Epithelial cell of proximal tubule (primary cell): Measurements from ENCODE around the gene FBXW4. TPM values are rescaled to one million over a fixed set of nuclear protein-coding genes. Genes with fewer than 3 reads are reported as not detected.

Experiments used
- DNase-seq: peaks from one replicate; pipeline ENCODE4 v3.0.0-alpha.2; 2011; ENCODE audit warnings: low read depth
- H3K4me3 ChIP-seq: 2 replicates; pipeline ENCODE4 v1.5.1; 2011; ENCODE audit warnings: low read depth, mild to moderate bottlenecking, low read length
- total RNA-seq: library from RNA; depleted of rRNA; stranded (reverse); fragments of >200 nt; gene quantifications from 2 replicates; pipeline ENCODE4 v1.2.3, GENCODE V29; 2015
- TF ChIP-seq, protein P1 (sequence below): conservative IDR thresholded peaks from 2 replicates; pipeline ENCODE4 v1.5.1; 2012; ENCODE audit warnings: low read depth, mild to moderate bottlenecking, low read length

FBXW4 gene
- total RNA-seq, 1 donor from 2014 or later, result 15.3 TPM

DNA sequence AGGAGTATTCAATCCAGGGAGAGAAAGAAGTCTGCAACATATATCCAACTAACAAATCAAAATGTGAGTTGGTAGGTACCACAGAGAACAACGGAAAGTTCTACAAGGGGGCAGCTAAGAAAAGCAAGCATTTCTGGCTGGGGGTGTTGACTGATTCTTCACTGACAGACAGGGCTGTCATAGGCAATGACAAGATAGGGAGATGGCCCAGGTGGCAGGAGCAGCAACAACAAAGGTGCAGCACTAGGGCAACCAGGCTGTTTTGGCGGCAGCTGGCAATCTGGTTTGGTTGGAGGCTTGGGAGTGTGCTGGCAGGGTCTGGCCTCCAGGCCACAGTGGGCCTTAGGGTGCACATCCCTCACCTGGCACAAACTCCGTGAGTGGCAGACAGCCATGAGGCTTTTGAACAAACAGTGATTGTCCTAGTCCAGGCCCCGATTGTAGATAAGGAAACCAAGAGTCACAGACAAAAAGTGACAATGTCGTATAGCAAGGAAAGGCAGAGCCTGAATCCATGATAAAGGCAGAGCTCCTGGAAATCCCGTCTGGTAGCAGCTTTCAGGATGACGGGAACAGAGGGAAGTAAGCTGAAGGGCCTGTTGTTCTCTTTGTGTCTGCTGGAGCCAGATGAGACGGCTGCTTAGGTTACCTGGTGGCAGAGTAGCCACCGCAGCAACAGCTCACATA, 78.4 kb downstream of the FBXW4 start:
- no peak for DNase-seq
- H3K4me3 ChIP-seq, result no peak overlapping the region
- TF ChIP-seq, protein P1, sequence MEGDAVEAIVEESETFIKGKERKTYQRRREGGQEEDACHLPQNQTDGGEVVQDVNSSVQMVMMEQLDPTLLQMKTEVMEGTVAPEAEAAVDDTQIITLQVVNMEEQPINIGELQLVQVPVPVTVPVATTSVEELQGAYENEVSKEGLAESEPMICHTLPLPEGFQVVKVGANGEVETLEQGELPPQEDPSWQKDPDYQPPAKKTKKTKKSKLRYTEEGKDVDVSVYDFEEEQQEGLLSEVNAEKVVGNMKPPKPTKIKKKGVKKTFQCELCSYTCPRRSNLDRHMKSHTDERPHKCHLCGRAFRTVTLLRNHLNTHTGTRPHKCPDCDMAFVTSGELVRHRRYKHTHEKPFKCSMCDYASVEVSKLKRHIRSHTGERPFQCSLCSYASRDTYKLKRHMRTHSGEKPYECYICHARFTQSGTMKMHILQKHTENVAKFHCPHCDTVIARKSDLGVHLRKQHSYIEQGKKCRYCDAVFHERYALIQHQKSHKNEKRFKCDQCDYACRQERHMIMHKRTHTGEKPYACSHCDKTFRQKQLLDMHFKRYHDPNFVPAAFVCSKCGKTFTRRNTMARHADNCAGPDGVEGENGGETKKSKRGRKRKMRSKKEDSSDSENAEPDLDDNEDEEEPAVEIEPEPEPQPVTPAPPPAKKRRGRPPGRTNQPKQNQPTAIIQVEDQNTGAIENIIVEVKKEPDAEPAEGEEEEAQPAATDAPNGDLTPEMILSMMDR, result no peak

DNA sequence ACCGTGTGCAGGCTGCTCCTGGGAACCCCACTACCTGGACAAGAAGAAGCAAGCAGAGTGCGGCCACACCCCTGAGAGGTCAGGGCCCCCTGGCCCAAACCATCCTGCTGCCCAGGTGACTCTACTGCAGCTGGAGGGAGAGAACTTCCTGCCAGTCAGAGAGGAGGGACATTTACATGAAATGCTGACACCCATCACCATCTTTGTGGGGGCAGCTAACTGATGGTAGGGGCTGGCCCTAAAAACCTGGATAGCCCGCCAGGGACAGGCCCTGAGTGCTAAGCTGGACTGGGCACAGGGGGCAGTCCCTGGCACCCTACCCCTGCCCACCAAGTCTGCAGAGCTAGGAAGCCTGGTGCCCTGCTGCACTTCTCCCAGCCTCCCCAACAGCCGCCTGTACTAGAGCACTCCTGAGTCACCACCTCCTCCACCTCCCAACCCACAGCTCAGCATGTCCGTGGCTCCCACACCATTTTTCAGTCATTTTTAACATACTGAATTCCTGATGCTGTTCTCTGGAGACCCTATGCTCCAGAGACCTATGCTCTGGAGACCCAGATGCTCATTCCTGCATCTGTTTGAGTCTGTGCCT, 79.3 kb downstream of the FBXW4 start:
- TF ChIP-seq, protein P1, result no peak
- no peak for DNase-seq
- H3K4me3 ChIP-seq, result no peak overlapping the region

DNA sequence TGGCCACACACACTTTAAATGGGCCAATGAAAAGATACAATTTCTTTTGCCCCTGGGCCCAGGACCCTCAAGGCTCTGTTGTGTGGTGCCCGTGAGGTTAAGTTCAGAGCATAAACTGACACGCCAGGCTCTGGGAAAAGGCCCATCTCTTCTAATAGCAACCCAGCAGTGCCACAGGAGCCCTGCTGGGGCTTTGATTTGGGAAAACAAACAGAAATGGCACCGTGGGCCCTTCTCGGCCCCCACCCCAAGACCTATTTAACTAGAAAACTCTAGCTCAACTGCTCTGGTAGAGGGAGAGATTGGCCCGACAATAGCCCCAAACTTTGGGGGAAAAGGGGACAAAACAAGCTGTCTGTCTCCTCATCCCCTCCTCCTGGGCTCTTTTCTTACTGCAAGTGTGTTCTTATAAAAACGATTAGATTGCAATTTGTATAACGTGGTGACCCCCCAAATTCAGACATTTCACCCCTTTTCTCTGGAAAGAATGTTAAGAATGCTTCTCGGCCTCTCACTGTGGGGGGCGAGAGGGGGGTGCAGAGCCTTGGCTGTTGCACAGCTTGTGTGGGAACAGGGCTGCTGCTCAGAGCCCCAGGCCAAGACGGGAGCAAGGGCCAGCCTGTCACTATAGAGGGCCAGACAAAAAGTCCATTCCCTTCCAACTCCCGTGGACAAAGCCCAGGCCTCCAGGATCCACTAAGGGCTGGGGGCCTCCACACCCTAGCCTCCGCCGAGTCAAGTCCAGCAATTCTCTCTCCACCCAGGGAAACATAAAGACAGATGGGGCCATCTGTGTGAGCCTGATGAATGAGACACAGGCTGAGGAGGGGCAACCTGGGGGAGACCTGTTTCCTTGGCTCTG, 80.1 kb downstream of the FBXW4 start:
- TF ChIP-seq, protein P1, result no peak
- H3K4me3 ChIP-seq, result no peak overlapping the region
- no peak for DNase-seq

DNA sequence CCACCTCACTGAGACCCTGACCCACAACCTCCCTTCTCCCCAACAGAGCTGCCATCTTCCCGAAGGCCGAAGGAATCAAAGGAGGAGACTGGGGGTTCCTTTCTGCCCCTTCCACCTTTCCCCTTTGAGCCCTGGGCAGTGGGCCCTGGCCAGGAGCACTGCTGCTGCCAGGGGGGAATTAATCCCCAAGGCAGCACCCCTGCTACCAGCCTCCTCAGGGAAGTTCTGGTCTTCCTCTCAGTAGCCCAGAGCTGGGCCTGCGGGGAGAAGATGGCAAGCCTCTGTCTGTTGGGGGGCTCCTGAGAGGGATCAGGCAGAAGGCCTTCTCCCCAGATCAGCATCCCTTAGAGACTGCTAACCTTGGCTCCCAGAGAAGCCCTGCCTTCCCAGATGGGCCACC, 81.3 kb downstream of the FBXW4 start:
- TF ChIP-seq, protein P1, result no peak
- H3K4me3 ChIP-seq, result no peak overlapping the region
- no peak for DNase-seq

DNA sequence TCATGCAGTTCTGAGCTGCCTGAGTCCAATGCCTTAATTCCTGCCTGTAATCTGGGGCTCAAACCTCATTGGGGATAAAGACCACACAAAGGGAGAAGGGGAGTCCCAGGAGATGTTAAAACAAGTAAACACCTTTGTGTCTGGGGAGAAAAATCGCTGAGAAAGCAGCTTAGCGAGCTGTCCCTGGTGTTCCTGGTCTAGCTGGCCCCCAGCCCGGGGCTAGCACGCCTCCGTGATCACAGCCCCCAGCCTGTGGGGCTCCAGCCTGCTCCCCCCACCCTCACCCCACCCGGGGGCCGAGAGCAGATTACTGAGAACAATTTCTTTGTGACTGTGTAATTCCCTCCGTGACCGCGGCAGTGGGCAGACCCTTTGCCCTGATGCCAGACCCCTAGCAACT, 82.1 kb downstream of the FBXW4 start:
- H3K4me3 ChIP-seq, result no peak overlapping the region
- TF ChIP-seq, protein P1, result no peak

DNA sequence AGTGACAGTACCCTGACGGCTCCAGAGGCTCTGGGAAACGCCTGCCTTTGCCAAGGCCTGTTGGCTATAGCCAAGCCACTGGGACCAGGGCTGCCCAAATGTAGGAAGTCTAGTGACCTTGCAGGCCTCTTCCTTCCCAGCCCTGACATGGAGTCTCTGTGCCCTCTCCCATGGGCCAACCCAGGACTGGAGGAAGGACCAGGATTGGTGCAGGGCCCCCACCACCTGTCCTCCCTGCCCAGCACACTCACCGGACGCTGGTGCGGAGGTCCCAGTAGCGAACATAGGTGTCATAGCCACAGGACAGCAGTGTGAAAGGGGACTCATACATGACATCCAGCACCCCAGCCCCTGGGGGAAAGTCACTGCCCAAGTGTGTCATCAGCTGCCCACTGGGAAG, 82.9 kb downstream of the FBXW4 start:
- no peak overlapping the region for H3K4me3 ChIP-seq
- TF ChIP-seq, protein P1, result no peak
- no peak for DNase-seq

More for the DNA sequence above, 82.1 kb downstream of the FBXW4 start:
- no peak for DNase-seq
